Measurements from ENCODE around the gene TEPSIN.
A peak's percentile ranks its signal among the peaks of the same experiment; 100 is the strongest.

TEPSIN gene

GRCh38 chr17:81267390-81268067, 28.7 kb upstream of the TEPSIN start:
- DNase-seq = no peak

- DNase-seq = no peak
Measured at GRCh38 chr17:81265576-81265975, 26.7 kb upstream of the TEPSIN start.

- DNase-seq = no peak
Measured at GRCh38 chr17:81264640-81265039, 25.8 kb upstream of the TEPSIN start.

- DNase-seq = no peak
Measured at GRCh38 chr17:81263371-81264181, 24.7 kb upstream of the TEPSIN start.

GRCh38 chr17:81261582-81262336, 22.9 kb upstream of the TEPSIN start:
- no peak for DNase-seq

- DNase-seq = no peak
Measured at GRCh38 chr17:81261096-81261495, 22.2 kb upstream of the TEPSIN start.

- DNase-seq = no peak
Measured at GRCh38 chr17:81260641-81261040, 21.8 kb upstream of the TEPSIN start.

GRCh38 chr17:81260171-81260570, 21.3 kb upstream of the TEPSIN start:
- DNase-seq = no peak

GRCh38 chr17:81259058-81259605, 20.3 kb upstream of the TEPSIN start:
- no peak for DNase-seq

GRCh38 chr17:81258292-81258691, 19.4 kb upstream of the TEPSIN start:
- DNase-seq = no peak

GRCh38 chr17:81257533-81257932, 18.7 kb upstream of the TEPSIN start:
- no peak for DNase-seq

- DNase-seq = no peak
Measured at GRCh38 chr17:81256616-81257015, 17.8 kb upstream of the TEPSIN start.

- no peak for DNase-seq
Measured at GRCh38 chr17:81254955-81255717, 16.3 kb upstream of the TEPSIN start.

- peak; percentile 28 to 82 (median 46) for DNase-seq
Measured at GRCh38 chr17:81253358-81254131, 14.7 kb upstream of the TEPSIN start.

GRCh38 chr17:81252987-81253329, 14.1 kb upstream of the TEPSIN start:
- no peak for DNase-seq

GRCh38 chr17:81252326-81252986, 13.6 kb upstream of the TEPSIN start:
- no peak for DNase-seq

- no peak for DNase-seq
Measured at GRCh38 chr17:81251709-81252301, 12.9 kb upstream of the TEPSIN start.

- DNase-seq = no peak
Measured at GRCh38 chr17:81251094-81251708, 12.3 kb upstream of the TEPSIN start.

GRCh38 chr17:81250286-81251093, 11.6 kb upstream of the TEPSIN start:
- no peak for DNase-seq
